Measurements from ENCODE around the gene CSN2.

Gene CSN2

DNA sequence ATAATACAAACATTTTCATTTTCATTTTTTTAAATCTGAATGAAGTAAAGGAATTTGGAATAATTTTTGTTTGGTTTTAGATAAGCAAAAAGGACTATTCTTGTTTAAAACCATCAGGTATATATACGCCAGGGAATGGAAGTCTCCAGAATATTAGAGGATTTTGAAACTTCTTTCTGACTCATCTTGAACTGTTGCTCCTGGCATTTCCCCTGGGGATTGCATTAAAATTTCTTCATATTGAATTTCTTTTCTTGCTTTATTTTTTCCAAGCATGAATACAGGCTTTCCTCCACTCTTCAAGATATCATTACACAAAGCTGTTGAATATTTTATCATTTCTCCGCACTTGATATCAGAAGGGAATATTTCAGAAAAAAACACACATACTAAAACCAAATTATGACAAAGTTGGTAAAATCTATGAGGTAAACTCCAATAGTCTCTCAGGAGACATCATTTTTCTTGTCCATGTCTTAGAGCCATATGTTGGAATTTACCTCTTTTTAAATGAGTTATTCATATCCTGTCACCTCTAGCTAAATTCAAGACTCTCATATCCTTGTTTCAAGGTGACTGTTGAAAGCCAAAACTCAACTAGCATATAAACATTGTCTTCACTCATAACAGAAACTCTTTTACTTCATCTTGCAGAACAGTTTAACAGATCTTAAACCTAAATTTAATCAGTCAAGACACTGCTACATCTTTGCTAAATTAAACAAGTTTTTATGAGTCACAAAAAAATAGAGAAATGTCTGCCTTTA, 55.3 kb downstream of the CSN2 start:
- in situ Hi-C loops (cut with MboI; ENCODE audit: low pct_unique_long_range_greater_than_20kb, low sequenced_read_pairs, unreplicated experiment), result loop anchor here (25.0 kb wide), 1 partner anchor 277 kb away; the partner anchor contains the start of gene ODAM
- peak; percentile 17 for DNase-seq (ENCODE audit: low spot score)
- TF ChIP-seq, protein P1, sequence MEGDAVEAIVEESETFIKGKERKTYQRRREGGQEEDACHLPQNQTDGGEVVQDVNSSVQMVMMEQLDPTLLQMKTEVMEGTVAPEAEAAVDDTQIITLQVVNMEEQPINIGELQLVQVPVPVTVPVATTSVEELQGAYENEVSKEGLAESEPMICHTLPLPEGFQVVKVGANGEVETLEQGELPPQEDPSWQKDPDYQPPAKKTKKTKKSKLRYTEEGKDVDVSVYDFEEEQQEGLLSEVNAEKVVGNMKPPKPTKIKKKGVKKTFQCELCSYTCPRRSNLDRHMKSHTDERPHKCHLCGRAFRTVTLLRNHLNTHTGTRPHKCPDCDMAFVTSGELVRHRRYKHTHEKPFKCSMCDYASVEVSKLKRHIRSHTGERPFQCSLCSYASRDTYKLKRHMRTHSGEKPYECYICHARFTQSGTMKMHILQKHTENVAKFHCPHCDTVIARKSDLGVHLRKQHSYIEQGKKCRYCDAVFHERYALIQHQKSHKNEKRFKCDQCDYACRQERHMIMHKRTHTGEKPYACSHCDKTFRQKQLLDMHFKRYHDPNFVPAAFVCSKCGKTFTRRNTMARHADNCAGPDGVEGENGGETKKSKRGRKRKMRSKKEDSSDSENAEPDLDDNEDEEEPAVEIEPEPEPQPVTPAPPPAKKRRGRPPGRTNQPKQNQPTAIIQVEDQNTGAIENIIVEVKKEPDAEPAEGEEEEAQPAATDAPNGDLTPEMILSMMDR (IDR thresholded peaks at IDR 0.05; ENCODE audit: extremely low read depth, insufficient read depth, missing control alignments), result no peak

DNA sequence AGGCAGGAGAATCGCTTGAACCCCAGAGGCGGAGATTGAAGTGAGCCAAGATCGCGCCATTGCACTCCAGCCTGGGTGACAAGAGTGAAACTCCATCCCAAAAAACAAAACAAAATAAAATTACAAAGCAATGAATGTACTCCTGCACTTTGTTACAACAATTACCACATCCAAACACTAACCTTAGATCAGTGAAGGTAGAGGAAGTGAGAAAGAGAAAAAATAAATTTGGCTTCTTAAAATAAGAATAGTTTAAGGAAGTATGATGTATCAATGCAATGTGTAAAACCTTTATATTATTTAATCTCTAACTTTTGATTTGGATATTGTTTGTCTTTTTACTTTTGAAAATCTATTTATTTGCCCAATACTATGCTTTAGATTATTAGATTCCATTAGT, 56.3 kb downstream of the CSN2 start:
- in situ Hi-C loops (cut with MboI; ENCODE audit: low pct_unique_long_range_greater_than_20kb, low sequenced_read_pairs, unreplicated experiment), result loop anchor here (25.0 kb wide), 1 partner anchor 278 kb away; the partner anchor contains the start of gene ODAM
- no peak for DNase-seq (ENCODE audit: low spot score)
- TF ChIP-seq, protein P1 (IDR thresholded peaks at IDR 0.05; ENCODE audit: extremely low read depth, insufficient read depth, missing control alignments), result no peak

DNA sequence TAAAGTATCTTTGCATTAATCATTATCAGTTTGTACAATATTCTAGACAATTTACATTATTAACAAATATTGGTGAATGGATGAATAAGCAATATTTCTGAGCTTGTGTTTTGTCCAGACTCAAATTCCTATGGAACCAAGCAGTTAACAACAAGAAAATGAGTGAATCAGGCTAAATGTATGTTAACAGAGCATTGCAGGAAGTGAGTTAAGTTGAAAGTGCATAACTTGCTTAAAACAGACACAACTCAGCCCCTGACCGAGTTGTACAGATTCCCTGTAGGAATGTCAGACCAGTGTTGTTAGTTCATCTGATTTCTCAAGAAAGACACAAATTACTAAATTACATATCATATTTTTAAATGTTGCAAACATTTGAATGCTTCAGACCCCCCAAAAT, 58.4 kb downstream of the CSN2 start:
- TF ChIP-seq, protein P1 (IDR thresholded peaks at IDR 0.05; ENCODE audit: extremely low read depth, insufficient read depth, missing control alignments), result no peak
- no peak for DNase-seq (ENCODE audit: low spot score)
- in situ Hi-C loops (cut with MboI; ENCODE audit: low pct_unique_long_range_greater_than_20kb, low sequenced_read_pairs, unreplicated experiment), result loop anchor here (25.0 kb wide), 1 partner anchor 280 kb away; the partner anchor contains the start of gene ODAM

All from GM13977 (cell line).